Sigmoid colon (tissue), 7 donors: ENCODE measurements around the gene PPP1R16B. TPM values are rescaled to one million over a fixed set of nuclear protein-coding genes. Genes with fewer than 3 reads are reported as not detected.

Experiments
- DNase-seq: peaks from one replicate; pipeline ENCODE4 v3.0.0-alpha.2; 2019
- H3K27ac ChIP-seq, 4 donors: fragments of 200-600 bp; sonication (generic); one replicate each; pipeline ENCODE4 v1.5.1; 2016 to 2019; ENCODE audit warnings: mild to moderate bottlenecking in 1 of 4
- H3K27me3 ChIP-seq, 3 donors: fragments of 200-600 bp; sonication (generic); one replicate each; pipeline ENCODE4 v1.5.1; 2019; ENCODE audit warnings: mild to moderate bottlenecking in 1 of 3
- H3K36me3 ChIP-seq, 4 donors: fragments of 200-600 bp; sonication (generic); one replicate each; pipeline ENCODE4 v1.5.1; 2016 to 2019
- H3K4me1 ChIP-seq, 4 donors: fragments of 200-600 bp; sonication (generic); one replicate each; pipeline ENCODE4 v1.5.1; 2017 to 2019
- H3K4me3 ChIP-seq, 4 donors: fragments of 200-600 bp; sonication (generic); one replicate each; pipeline ENCODE4 v1.5.1; 2017 to 2019; ENCODE audit warnings: mild to moderate bottlenecking in 2 of 4, moderate library complexity in 1 of 4
- H3K9me3 ChIP-seq, 4 donors: fragments of 200-600 bp in 3 of 4; sonication (generic) in 3 of 4; one replicate each; pipeline versions ENCODE4 v1.5.1 to v1.6.1; 2013 to 2019
- CTCF ChIP-seq, 4 experiments: fragments of 450-650 bp in 3 of 4; fragments of 200-600 bp in 1 of 4; IDR thresholded peaks; one replicate each; pipeline ENCODE4 v1.5.1; 2016 to 2019; ENCODE audit warnings: antibody characterized with exemption in 4 of 4, mild to moderate bottlenecking in 3 of 4, moderate library complexity in 2 of 4
- EP300 ChIP-seq, 4 donors: sonication (generic); formaldehyde crosslinking; IDR thresholded peaks; one replicate each; pipeline ENCODE4 v1.6.1; 2017; ENCODE audit warnings: antibody characterized with exemption in 4 of 4
- POLR2A ChIP-seq, 2 donors: fragments of 450-650 bp; IDR thresholded peaks; one replicate each; pipeline ENCODE4 v1.6.1; 2016; ENCODE audit warnings: antibody characterized with exemption in 2 of 2, mild to moderate bottlenecking in 2 of 2, moderate library complexity in 2 of 2
- POLR2AphosphoS5 ChIP-seq, 4 donors: sonication (generic); formaldehyde crosslinking; IDR thresholded peaks; one replicate each; pipeline ENCODE4 v1.6.1; 2017; ENCODE audit warnings: antibody characterized with exemption in 4 of 4
- WGBS, 2 donors: extraction: QIAGEN DNeasy Blood & Tissue Kit; methylation state at CpG; one replicate each; pipeline ENCODE4 v1.1.7; 2013; 5-methylcytosine and 5-hydroxymethylcytosine counted together
- intact Hi-C: fragments of 100-400 bp; cut with DNase I; formaldehyde crosslinking; loops from one replicate; pipeline ENCODE4 v1.15.1; 2023
- polyA plus RNA-seq, 3 donors: library from polyadenylated mRNA; stranded (reverse); fragments of 200-250 nt; gene quantifications; one replicate each; pipeline ENCODE4 v1.2.3, GENCODE V29; 2013
- total RNA-seq, 4 donors: library from RNA; depleted of rRNA; stranded (reverse); fragments of >200 nt; gene quantifications; one replicate each; pipeline ENCODE4 v1.1.0, GENCODE V29; 2016
- donor health status: healthy with polysubstance abuse.
- donor health status: Bipolar disorder and iron deficiency.
- donor health status: healthy.

The PPP1R16B gene
- total and polyA plus RNA-seq, 7 donors = 0.92 to 21.7 (median 3.6) TPM

GRCh38 chr20:38892091-38892981 is 86.8 kb downstream of the PPP1R16B start:
- DNase-seq = no peak
- no peak overlapping the region for H3K27ac ChIP-seq
- peaks cover 0 to 18% (median 17%) of the 10 kb centered on the region in 3 donors for H3K27me3 ChIP-seq
- H3K9me3 ChIP-seq = no peaks in the 10 kb centered on the region
- no peak overlapping the region for H3K4me3 ChIP-seq
- H3K4me1 ChIP-seq = peaks cover 0 to 10% (median 5%) of the 10 kb centered on the region in 4 donors
- H3K36me3 ChIP-seq = no peaks in the 10 kb centered on the region
- intact Hi-C loops = loop anchor here (5.0 kb wide), 1 partner anchor 245 kb away; no protein-coding TSS in a partner anchor
- WGBS, 2 donors = 66 to 83% methylated on average over 11 of the region's 11 CpGs
- TF ChIP-seq POLR2A (IDR thresholded peaks at IDR 0.05) (no peak), POLR2AphosphoS5 (IDR thresholded peaks at IDR 0.05) (no peak), CTCF (IDR thresholded peaks at IDR 0.05) (no peak), EP300 (IDR thresholded peaks at IDR 0.05) (no peak)

GRCh38 chr20:38893056-38893564 is 87.6 kb downstream of the PPP1R16B start:
- Histone ChIP-seq H3K4me3 (no peak overlapping the region), H3K36me3 (no peaks in the 10 kb centered on the region), H3K9me3 (no peaks in the 10 kb centered on the region), H3K4me1 (peaks cover 0 to 10% (median 5%) of the 10 kb centered on the region in 4 donors), H3K27me3 (peaks cover 0 to 18% (median 17%) of the 10 kb centered on the region in 3 donors), H3K27ac (no peak overlapping the region)
- intact Hi-C loops = loop anchor here (5.0 kb wide), 1 partner anchor 246 kb away; no protein-coding TSS in a partner anchor
- WGBS, 2 donors = 16 to 36% methylated on average over 6 of the region's 6 CpGs
- DNase-seq = no peak
- TF ChIP-seq EP300 (IDR thresholded peaks at IDR 0.05) (no peak), POLR2AphosphoS5 (IDR thresholded peaks at IDR 0.05) (no peak), POLR2A (IDR thresholded peaks at IDR 0.05) (no peak), CTCF (IDR thresholded peaks at IDR 0.05) (no peak)

GRCh38 chr20:38893565-38894090 is 88.1 kb downstream of the PPP1R16B start:
- H3K27me3 ChIP-seq = peaks cover 0 to 18% (median 17%) of the 10 kb centered on the region in 3 donors
- 4 to 9% methylated on average over 25 of the region's 25 CpGs for WGBS, 2 donors
- DNase-seq = no peak
- TF ChIP-seq CTCF (IDR thresholded peaks at IDR 0.05) = peak in 3 of 4 experiments; percentile 41 to 86 (median 53)
- no peak for TF ChIP-seq POLR2AphosphoS5 (IDR thresholded peaks at IDR 0.05)
- no peak for TF ChIP-seq EP300 (IDR thresholded peaks at IDR 0.05)
- TF ChIP-seq POLR2A (IDR thresholded peaks at IDR 0.05) = no peak
- peaks cover 0 to 10% (median 5%) of the 10 kb centered on the region in 4 donors for H3K4me1 ChIP-seq
- no peaks in the 10 kb centered on the region for H3K36me3 ChIP-seq
- H3K4me3 ChIP-seq = no peak overlapping the region
- H3K27ac ChIP-seq = no peak overlapping the region
- H3K9me3 ChIP-seq = no peaks in the 10 kb centered on the region
- intact Hi-C loops = loop anchor here (5.0 kb wide), 1 partner anchor 246 kb away; no protein-coding TSS in a partner anchor

DNA sequence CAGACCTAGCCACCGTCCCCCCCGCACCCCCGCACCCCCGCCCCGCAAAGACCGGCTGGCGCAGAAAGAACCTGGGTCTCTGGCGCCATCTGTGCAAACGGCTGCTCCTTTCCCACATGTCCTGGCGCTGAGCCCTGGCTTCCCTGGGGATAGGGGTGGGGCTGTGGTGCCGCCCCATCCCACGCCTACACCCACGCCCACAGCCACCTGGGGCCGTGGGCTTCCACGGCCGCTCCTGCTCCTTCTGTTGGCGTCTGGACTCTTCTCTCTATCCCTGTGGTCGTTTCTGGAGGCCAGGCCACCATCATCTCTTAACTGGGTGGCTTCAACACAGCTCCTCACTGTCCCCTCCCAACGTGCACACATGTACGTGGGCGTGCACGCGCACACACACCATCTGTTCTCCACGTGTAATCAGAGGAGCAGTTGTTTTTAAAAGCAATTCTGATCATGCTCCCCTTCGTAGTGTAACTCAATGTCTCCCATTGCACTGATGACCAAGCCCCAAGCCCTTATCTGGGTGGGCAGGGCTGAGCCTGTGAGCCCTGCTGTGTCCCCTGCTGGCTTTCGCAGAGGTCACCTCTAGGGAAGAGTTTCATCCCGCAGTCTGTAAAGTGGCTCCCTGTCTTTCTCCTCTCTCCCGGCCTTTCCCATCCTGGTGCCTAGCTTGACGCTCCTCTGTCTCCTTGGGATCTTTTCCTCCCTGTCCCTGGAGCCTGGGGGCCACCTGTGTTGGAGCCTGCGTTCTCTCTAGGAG is 88.8 kb downstream of the PPP1R16B start:
- Histone ChIP-seq H3K4me1 (peaks cover 0 to 10% (median 5%) of the 10 kb centered on the region in 4 donors), H3K4me3 (no peak overlapping the region), H3K27ac (no peak overlapping the region), H3K27me3 (peaks cover 0 to 18% (median 17%) of the 10 kb centered on the region in 3 donors), H3K36me3 (no peaks in the 10 kb centered on the region), H3K9me3 (no peaks in the 10 kb centered on the region)
- 15 to 28% methylated on average over 30 of the region's 30 CpGs for WGBS, 2 donors
- TF ChIP-seq CTCF (IDR thresholded peaks at IDR 0.05) (no peak), EP300 (IDR thresholded peaks at IDR 0.05) (no peak), POLR2A (IDR thresholded peaks at IDR 0.05) (no peak), POLR2AphosphoS5 (IDR thresholded peaks at IDR 0.05) (no peak)
- DNase-seq = no peak
- intact Hi-C loops = loop anchor here (5.0 kb wide), 1 partner anchor 247 kb away; no protein-coding TSS in a partner anchor
